ENCODE results near the gene KCNG1.

Gene KCNG1

DNA sequence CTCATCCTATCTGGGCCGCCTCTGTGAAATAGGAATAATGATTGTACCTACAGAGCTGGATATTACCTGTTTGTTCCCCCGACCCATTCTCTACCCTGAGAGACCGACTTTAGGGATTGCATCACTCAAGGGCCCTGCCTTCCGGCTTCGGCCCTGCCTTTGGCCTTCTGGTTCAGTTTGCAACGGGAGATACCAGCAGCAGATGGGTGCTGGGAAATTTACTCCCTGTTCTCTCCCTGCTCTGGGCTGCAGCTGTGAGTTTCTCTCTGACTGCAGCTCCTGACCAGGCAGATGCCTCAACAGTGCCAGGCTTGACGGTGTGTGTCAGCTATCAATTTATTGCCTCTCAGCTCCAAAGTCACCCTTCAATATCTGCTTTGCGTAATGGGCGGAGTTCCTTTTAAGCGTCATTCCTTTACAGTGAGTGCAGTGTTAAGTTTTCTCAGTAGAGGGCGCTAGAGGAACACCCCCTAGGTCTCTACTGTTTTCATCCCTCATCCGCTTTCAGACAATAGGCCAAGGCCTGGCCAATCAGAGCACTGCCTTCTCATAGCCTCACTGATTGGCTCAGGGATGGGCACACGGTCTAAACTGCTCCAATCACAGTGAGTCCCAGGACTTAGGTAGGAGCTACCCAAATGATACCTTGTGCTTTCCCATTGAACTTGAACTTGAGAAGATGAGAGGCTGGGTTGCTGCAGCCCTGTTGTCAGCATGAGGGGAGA lies 30.0 kb downstream of the KCNG1 start:
- no peaks in the 10 kb centered on the region for H3K4me1 ChIP-seq (ENCODE audit: control insufficient read depth, insufficient read depth, low read length)
- POLR2A ChIA-PET, result interaction anchor here (0.8 kb wide), 1 partner anchor 59 kb away, joined by 3 read pairs; no protein-coding TSS in a partner anchor
- H3K9me3 ChIP-seq (ENCODE audit: control insufficient read depth, insufficient read depth, low read depth, low read length), result no peaks in the 10 kb centered on the region
- TF ChIP-seq, protein P1, sequence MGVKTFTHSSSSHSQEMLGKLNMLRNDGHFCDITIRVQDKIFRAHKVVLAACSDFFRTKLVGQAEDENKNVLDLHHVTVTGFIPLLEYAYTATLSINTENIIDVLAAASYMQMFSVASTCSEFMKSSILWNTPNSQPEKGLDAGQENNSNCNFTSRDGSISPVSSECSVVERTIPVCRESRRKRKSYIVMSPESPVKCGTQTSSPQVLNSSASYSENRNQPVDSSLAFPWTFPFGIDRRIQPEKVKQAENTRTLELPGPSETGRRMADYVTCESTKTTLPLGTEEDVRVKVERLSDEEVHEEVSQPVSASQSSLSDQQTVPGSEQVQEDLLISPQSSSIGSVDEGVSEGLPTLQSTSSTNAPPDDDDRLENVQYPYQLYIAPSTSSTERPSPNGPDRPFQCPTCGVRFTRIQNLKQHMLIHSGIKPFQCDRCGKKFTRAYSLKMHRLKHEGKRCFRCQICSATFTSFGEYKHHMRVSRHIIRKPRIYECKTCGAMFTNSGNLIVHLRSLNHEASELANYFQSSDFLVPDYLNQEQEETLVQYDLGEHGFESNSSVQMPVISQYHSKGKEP (tag by site-specific recombination; IDR thresholded peaks at IDR 0.05), result no peak
- TF ChIP-seq, protein P2, sequence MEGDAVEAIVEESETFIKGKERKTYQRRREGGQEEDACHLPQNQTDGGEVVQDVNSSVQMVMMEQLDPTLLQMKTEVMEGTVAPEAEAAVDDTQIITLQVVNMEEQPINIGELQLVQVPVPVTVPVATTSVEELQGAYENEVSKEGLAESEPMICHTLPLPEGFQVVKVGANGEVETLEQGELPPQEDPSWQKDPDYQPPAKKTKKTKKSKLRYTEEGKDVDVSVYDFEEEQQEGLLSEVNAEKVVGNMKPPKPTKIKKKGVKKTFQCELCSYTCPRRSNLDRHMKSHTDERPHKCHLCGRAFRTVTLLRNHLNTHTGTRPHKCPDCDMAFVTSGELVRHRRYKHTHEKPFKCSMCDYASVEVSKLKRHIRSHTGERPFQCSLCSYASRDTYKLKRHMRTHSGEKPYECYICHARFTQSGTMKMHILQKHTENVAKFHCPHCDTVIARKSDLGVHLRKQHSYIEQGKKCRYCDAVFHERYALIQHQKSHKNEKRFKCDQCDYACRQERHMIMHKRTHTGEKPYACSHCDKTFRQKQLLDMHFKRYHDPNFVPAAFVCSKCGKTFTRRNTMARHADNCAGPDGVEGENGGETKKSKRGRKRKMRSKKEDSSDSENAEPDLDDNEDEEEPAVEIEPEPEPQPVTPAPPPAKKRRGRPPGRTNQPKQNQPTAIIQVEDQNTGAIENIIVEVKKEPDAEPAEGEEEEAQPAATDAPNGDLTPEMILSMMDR (tag by site-specific recombination; IDR thresholded peaks at IDR 0.05), result peak; percentile 59
- TF ChIP-seq ZSCAN5A (tag by site-specific recombination; IDR thresholded peaks at IDR 0.05) (no peak), ZNF707 (tag by site-specific recombination; IDR thresholded peaks at IDR 0.05) (no peak), ZNF596 (tag by site-specific recombination; IDR thresholded peaks at IDR 0.05) (no peak), SP3 (tag by site-specific recombination; IDR thresholded peaks at IDR 0.05) (0 out of 2 replicates have a peak, but pooled peaks have one; percentile 27), YY1 (tag by site-specific recombination; IDR thresholded peaks at IDR 0.05) (no peak), ZNF157 (tag by site-specific recombination; IDR thresholded peaks at IDR 0.05) (no peak), ZNF654 (tag by site-specific recombination; IDR thresholded peaks at IDR 0.05; ENCODE audit: low read depth) (peak; percentile 87), ZSCAN4 (tag by site-specific recombination; IDR thresholded peaks at IDR 0.05) (no peak), ZSCAN23 (tag by site-specific recombination; IDR thresholded peaks at IDR 0.05) (no peak), HOXA7 (CRISPR knock-in tag; IDR thresholded peaks at IDR 0.05; ENCODE audit: borderline replicate concordance) (no peak), SP2 (tag by site-specific recombination; IDR thresholded peaks at IDR 0.05) (peak; percentile 60), HOXC10 (CRISPR knock-in tag; IDR thresholded peaks at IDR 0.05) (no peak), MEIS1 (CRISPR knock-in tag; IDR thresholded peaks at IDR 0.05; ENCODE audit: borderline replicate concordance) (no peak), ZNF416 (tag by site-specific recombination; IDR thresholded peaks at IDR 0.05) (no peak), ZNF354C (tag by site-specific recombination; IDR thresholded peaks at IDR 0.05; ENCODE audit: borderline replicate concordance, low read depth) (no peak), ZEB2 (tag by site-specific recombination; IDR thresholded peaks at IDR 0.05) (no peak), SETDB1 (IDR thresholded peaks at IDR 0.05; ENCODE audit: insufficient read length, low read length) (peak; percentile 52)
- TF ChIP-seq, protein P3, sequence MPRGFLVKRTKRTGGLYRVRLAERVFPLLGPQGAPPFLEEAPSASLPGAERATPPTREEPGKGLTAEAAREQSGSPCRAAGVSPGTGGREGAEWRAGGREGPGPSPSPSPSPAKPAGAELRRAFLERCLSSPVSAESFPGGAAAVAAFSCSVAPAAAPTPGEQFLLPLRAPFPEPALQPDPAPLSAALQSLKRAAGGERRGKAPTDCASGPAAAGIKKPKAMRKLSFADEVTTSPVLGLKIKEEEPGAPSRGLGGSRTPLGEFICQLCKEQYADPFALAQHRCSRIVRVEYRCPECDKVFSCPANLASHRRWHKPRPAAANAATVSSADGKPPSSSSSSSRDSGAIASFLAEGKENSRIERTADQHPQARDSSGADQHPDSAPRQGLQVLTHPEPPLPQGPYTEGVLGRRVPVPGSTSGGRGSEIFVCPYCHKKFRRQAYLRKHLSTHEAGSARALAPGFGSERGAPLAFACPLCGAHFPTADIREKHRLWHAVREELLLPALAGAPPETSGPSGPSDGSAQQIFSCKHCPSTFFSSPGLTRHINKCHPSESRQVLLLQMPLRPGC (tag by site-specific recombination; IDR thresholded peaks at IDR 0.05), result peak; percentile 74; the same call in 1 of the 2 replicates
- no peaks in the 10 kb centered on the region for H3K36me3 ChIP-seq (ENCODE audit: control insufficient read depth in 2 of 2, insufficient read depth in 1 of 2, low read length in 2 of 2)
- CTCF ChIA-PET, result interaction anchor here (0.5 to 10.1 kb wide), 34 partner anchors 10 to 1810 kb away, joined by 3 to 243 read pairs (median 3); no protein-coding TSS in a partner anchor
- no peak overlapping the region for H3K4me3 ChIP-seq (ENCODE audit: low read depth, low read length)
- H3K27ac ChIP-seq (ENCODE audit: extremely low read depth, low read depth, low read length), result no peak overlapping the region
